Kidney epithelial cell (primary cell): ENCODE data around the gene PPP2R5C. TPM values are rescaled to one million over a fixed set of nuclear protein-coding genes. Genes with fewer than 3 reads are reported as not detected.

Experiments used
- DNase-seq: peaks from one replicate; pipeline ENCODE4 v3.0.0-alpha.2; 2010; ENCODE audit warnings: low read depth
- H3K27me3 ChIP-seq: 2 replicates; pipeline ENCODE4 v1.6.0; 2011; ENCODE audit warnings: low read length; ENCODE audit not compliant: control insufficient read depth, insufficient read depth
- H3K36me3 ChIP-seq: 2 replicates; pipeline ENCODE4 v1.5.1; 2011; ENCODE audit warnings: low read length; ENCODE audit not compliant: control insufficient read depth, insufficient read depth
- H3K4me3 ChIP-seq: 2 replicates; pipeline ENCODE4 v1.5.1; 2011; ENCODE audit warnings: low read depth, mild to moderate bottlenecking, control low read depth, low read length
- total RNA-seq: library from RNA; depleted of rRNA; stranded (reverse); fragments of >200 nt; gene quantifications from 2 replicates; pipeline ENCODE4 v1.2.3, GENCODE V29; 2015
- TF ChIP-seq, protein P1 (sequence below): IDR thresholded peaks from 2 replicates; pipeline ENCODE4 v1.5.1; 2011; ENCODE audit warnings: mild to moderate bottlenecking, moderate library complexity, low read length, control low read depth, inconsistent platforms; ENCODE audit not compliant: insufficient read depth, poor library complexity, severe bottlenecking

Gene PPP2R5C
- total RNA-seq, 1 donor from 2014 or later = 79.6 TPM

DNA sequence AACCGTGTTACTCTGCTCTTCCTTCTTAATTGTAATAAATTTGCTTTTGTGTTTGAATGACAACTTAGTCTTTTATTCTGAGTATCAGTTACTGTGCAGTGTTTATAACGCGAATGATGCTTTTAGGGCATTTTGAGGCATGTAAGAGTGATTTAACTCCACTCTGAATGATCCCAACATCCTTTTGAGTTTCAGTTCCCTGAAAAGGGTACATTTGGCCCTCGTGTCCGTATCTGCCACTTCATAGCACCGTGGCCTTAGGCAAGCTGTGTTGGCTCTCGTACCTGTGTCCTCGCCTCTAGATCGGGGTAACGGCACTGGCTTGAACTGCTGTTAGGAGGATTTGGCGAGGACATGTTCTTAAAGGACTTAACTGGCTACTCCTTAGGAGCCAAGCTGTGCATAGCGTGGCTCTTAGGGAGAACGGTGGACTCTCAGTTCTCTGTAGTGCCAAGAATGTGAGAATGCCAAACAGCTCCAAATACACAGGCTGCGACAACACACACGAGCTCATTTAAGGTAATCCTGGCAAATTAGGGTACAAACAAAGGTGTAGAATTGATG is 92.0 kb downstream of the PPP2R5C start:
- Histone ChIP-seq H3K4me3 (no peak overlapping the region), H3K36me3 (peaks cover 2% of the 10 kb centered on the region), H3K27me3 (no peaks in the 10 kb centered on the region)
- TF ChIP-seq, protein P1, sequence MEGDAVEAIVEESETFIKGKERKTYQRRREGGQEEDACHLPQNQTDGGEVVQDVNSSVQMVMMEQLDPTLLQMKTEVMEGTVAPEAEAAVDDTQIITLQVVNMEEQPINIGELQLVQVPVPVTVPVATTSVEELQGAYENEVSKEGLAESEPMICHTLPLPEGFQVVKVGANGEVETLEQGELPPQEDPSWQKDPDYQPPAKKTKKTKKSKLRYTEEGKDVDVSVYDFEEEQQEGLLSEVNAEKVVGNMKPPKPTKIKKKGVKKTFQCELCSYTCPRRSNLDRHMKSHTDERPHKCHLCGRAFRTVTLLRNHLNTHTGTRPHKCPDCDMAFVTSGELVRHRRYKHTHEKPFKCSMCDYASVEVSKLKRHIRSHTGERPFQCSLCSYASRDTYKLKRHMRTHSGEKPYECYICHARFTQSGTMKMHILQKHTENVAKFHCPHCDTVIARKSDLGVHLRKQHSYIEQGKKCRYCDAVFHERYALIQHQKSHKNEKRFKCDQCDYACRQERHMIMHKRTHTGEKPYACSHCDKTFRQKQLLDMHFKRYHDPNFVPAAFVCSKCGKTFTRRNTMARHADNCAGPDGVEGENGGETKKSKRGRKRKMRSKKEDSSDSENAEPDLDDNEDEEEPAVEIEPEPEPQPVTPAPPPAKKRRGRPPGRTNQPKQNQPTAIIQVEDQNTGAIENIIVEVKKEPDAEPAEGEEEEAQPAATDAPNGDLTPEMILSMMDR = no peak
- DNase-seq = no peak

DNA sequence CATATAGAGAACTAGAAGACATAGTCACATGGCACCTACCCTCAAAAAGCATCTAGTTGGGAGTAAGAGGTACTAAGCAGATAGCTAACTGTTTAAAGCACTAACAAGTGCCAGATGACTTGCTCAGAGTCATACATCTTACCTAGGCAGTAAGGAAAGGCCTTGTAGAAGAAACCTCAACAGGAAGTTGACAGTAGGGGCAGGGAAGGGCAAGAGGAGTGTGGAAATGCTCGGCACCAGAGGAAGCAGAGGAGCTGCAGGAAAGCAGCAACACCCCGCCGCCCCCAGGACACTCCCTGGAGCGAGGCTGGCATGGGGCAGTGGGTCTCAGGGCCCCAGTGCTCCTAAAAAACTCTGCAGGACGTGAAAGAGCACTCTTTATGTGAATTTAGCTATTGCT is 92.9 kb downstream of the PPP2R5C start:
- DNase-seq = no peak
- H3K4me3 ChIP-seq = no peak overlapping the region
- H3K27me3 ChIP-seq = no peaks in the 10 kb centered on the region
- peaks cover 2% of the 10 kb centered on the region for H3K36me3 ChIP-seq
- TF ChIP-seq, protein P1 = no peak

DNA sequence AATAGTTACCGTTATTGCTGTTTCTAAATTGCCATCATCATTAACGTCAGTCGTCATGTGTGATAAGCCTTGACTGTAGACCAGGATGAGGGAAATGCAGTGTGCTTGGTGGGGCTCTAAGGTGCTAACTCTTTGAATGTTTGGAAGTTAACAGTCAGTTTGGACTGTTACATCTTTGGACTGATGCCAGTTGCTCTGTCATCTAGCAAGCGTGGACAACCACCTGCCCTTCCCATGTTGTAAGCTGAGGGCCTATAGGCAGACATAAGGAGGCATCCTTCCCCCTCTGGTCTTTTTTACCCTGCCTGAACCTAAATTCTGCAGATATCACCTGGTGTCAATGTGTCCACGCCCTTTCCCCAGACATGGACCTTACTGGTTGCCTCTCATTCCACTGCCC is 94.4 kb downstream of the PPP2R5C start:
- H3K4me3 ChIP-seq = no peak overlapping the region
- peaks cover 2% of the 10 kb centered on the region for H3K36me3 ChIP-seq
- no peaks in the 10 kb centered on the region for H3K27me3 ChIP-seq
- TF ChIP-seq, protein P1 = no peak
- no peak for DNase-seq

DNA sequence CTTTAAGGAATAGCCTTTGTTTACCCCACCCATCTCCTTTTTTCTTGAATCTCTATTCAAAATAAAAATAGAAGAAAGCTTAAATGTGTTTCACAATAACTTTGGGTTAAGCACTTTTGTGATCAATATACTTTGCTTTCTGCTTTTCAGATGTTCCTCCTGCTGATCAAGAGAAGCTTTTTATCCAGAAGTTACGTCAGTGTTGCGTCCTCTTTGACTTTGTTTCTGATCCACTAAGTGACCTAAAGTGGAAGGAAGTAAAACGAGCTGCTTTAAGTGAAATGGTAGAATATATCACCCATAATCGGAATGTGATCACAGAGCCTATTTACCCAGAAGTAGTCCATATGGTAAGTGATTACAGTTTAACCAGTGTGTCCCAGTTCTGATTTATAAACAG is 95.0 kb downstream of the PPP2R5C start:
- TF ChIP-seq, protein P1 = no peak
- no peak for DNase-seq
- Histone ChIP-seq H3K36me3 (peaks cover 2% of the 10 kb centered on the region), H3K27me3 (no peaks in the 10 kb centered on the region), H3K4me3 (no peak overlapping the region)

DNA sequence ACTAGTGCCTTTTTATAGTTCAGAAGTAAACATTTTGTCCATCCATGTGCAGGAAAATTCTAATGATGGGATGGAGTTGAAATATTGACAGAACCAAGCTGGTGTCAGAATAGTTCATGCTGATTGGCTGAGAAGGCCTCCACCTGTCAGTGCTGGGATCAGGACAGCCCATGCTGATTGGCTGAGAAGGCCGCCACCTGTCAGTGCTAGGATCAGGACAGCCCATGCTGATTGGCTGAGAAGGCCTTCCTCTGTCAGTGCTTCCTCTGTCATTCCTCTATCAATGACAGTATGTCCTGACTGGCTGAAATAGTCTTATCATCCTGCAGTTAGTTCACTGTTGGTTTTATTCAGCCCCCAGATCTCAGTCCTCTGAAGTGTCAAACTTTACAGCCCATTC is 95.7 kb downstream of the PPP2R5C start:
- no peaks in the 10 kb centered on the region for H3K27me3 ChIP-seq
- H3K36me3 ChIP-seq = peaks cover 2% of the 10 kb centered on the region
- DNase-seq = no peak
- TF ChIP-seq, protein P1 = no peak
- H3K4me3 ChIP-seq = no peak overlapping the region

DNA sequence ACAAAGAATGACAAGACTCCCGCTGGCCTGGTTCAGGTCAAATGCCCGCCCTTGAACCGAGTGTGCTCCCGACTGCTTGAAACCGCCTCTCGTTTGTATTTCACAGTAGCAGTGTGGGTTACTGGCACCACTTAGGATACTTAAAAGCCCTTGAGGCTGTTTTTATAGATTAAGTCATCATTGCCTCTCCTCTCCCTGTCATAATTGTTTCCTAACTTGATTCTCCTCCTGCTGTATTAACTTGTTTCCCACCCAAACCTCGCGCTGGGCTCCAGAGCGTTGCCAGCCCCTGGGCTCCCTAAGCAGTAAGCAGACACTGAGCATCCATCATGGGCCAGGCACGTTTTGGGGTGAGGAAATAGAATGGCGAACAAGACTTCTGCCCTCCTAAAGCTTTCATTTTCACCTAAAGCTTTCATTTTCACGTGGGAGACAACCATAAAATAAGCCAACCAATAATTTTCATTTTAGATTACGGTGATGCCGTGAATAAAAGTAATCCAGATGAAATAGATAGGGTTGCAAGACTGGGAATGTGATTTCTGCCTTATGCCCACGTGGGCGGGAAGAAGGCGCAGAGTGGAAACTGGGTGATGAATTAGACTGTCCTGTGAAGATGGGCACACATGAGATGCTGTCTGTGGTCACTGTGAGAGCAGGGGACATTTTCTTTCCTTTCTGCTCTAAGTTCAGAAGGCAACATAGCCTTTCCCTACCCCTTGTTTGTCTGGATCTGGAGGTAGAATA is 97.5 kb downstream of the PPP2R5C start:
- Histone ChIP-seq H3K36me3 (peaks cover 2% of the 10 kb centered on the region), H3K4me3 (no peak overlapping the region), H3K27me3 (no peaks in the 10 kb centered on the region)
- TF ChIP-seq, protein P1 = no peak
- DNase-seq = no peak
